Peyer's patch (tissue), 4 donors: ENCODE data around the gene EDRF1.

Source experiments
- CTCF ChIP-seq, 6 experiments: fragments of 450-650 bp in 4 of 6; fragments of 200-600 bp in 2 of 6; sonication (generic) in 1 of 6; IDR thresholded peaks; one replicate each; pipeline ENCODE4 v1.5.1; 2017 to 2019; ENCODE audit warnings: antibody characterized with exemption in 6 of 6, mild to moderate bottlenecking in 3 of 6, moderate library complexity in 1 of 6
- POLR2A ChIP-seq, 2 donors: fragments of 450-650 bp; IDR thresholded peaks; one replicate each; pipeline ENCODE4 v1.5.1; 2017; ENCODE audit warnings: antibody characterized with exemption in 2 of 2, mild to moderate bottlenecking in 2 of 2, moderate library complexity in 2 of 2

- no peak for TF ChIP-seq CTCF (IDR thresholded peaks at IDR 0.05)
- TF ChIP-seq POLR2A (IDR thresholded peaks at IDR 0.05), result no peak
These were observed 78.6 kb downstream of the EDRF1 start for GRCh38 chr10:125797994-125798662.
